ENCODE measurements around the gene MT1H. TPM values are rescaled to one million over a fixed set of nuclear protein-coding genes. Genes with fewer than 3 reads are reported as not detected.

Gene MT1H
- total RNA-seq (2022; extraction: Qiagen RNA extraction; ENCODE audit: low read depth): not detected in 5 replicates

DNA sequence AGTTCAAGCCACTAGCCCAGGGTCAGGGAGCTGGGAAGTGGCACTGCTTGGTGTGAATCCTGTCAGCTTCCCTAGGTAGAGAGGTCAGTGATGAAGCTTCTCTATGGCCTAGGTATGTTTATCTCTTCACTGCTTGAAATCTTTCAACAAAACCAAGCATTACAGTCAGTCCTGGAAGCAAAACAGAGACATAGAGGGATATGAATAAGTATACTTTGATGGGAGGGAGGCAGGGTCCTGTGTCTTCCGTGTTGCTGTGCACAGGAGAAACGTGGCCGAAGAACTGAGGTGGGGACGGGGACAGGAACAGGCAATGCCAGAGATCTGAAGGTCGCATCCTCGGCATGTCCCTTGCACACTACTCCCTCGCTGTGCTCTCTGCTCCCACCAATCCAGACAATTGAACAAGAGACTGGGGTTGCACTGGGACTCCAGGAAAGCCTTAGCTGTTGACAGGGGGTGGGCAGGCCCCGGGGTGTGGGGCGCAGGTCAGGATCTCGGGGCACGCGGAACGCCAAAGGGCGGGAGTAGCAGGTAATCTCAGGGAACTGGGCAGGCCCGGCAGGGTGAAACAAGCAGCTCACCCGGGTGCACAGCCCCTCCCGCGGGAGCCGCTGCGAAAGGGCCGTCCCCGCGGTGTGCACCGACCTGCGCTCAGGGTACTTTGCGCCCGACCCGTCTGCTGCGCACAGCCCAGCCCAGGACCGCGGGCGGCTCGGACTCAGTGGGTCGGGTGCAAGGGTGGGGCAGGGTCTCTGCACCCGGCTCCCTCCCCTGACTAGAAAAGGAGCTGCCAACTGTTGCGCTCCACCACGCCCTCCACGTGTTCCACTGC, at the start of gene MT1H:
MT1H (plus strand) TSS at position 810 of the 835 bp plus-strand sequence. CDS start 71 bp downstream, outside the sequence.

DNA sequence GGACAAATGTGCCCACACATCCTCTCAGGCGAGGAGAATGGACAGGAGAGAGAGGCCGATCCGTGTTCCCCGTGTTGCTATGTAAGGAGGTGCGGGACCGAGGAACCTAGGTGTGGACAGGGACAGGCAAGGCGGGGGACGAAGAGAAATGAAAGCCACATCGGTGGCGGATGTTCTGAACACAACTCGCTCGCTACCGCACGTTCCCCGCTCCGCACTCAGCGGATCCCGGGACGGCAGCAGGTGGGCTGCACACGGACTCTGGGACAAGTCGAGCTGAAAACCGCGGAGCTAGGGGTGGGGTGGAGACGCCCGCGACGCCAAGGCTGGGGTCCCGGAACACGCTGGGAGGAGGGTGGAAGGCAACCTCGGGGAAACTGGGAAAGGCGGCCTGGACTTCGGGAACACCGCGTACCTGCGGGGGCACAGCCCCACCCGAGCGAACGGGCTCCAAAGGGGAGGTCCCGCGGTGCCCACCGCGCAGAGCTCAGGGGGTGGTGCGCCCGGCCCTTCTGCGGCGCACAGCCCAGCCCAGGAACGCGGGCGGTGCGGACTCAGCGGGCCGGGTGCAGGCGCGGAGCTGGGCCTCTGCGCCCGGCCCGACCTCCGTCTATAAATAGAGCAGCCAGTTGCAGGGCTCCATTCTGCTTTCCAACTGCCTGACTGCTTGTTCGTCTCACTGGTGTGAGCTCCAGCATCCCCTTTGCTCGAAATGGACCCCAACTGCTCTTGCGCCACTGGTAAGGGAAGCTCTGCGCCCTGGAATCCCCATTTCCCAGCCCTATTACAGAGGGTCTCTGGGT, 44.3 kb upstream of the MT1H start, which contains the start of gene MT1E:
MT1E (plus strand) TSS at position 642 of the 803 bp plus-strand sequence; CDS start at position 713, 71 bp downstream.

DNA sequence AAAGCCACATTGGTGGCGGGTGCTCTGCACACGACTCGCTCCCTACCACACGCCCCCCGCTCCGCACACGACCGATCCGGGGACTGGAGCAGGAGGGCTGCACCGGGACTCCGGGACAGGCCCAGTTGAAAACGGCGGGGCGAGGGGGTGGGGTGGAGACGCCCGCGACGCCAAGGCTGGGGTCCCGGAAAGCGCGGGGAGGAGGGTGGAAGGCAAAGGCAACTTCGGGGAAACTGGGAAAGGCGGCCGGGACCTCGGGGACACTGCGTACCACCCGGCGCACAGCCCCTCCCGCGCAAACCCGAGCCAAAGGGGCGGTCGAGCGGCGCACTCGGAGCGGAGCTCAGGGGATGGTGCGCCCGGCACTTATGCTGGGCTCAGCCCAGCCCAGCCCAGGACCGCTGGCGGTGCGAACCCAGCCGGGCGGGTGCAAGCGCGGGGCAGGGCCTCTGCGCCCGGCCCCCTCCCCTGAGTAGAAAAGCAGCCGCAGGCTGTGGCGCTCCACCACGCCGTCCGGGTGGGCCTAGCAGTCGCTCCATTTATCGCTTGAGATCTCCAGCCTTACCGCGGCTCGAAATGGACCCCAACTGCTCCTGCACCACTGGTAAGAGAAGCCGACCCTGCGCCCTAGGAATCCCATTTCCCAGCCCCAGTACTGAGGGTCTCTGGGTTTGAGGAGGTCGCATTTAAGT, 37.3 kb upstream of the MT1H start, which contains the start of gene MT1M:
MT1M (plus strand) TSS at position 504 of the 692 bp plus-strand sequence; CDS start at position 577, 73 bp downstream.

DNA sequence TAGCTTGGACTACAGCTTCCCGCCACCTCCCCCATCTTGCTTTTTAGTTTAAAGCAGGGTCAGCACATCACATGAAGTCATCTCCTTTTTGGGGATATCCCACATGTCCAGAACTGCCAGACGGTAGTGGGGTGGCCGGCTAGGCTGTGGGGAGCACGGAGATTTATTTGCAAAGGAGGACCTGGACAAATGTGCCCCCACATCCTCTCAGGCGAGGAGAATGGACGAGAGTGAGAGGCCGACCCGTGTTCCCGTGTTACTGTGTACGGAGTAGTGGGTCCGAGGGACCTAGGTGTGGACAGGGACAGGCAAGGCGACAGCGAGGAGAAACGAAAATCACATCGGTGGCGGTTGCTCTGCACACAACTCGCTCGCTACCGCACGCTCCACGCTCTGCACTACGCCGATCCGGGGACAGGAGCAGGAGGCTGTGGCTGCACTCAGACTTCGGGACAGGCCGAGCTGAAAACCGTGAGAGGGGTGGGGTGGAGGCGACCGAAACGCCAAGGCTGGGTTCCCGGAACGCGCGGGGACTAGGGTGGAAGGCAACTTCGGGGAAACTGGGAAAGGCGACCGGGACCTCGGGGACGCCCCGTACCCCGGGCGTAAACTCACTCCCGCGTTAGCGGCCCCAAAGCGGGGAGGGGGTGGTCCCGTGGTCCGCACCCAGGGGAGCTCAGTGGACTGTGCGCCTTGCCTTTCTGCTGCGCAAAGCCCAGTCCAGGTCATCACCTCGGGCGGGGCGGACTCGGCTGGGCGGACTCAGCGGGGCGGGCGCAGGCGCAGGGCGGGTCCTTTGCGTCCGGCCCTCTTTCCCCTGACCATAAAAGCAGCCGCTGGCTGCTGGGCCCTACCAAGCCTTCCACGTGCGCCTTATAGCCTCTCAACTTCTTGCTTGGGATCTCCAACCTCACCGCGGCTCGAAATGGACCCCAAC, 31.5 kb upstream of the MT1H start, which contains the start of gene MT1A:
MT1A (plus strand) TSS at position 853 of the 937 bp plus-strand sequence; CDS start at position 926, 73 bp downstream.

DNA sequence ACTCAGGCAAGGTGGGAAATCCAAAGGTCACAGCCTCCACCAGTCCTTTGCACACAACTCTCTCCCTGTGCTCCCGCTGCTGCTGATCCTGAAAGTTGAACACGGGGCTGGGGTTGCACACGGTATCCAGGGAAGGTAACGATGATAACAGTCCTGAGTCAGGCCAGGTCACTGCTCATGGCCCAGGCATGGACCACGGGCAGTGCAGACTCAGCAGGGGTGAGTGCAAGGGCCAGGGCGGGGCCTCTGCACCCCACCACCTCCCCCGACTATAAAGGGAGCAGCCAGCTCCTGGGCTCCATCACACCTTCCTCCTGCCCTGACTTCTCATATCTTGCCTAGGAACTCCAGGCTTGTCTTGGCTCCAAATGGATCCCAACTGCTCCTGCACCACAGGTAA, 18.0 kb upstream of the MT1H start, which contains the start of gene MT1B:
MT1B (plus strand) TSS at position 301 of the 400 bp plus-strand sequence; CDS start at position 369, 68 bp downstream.

DNA sequence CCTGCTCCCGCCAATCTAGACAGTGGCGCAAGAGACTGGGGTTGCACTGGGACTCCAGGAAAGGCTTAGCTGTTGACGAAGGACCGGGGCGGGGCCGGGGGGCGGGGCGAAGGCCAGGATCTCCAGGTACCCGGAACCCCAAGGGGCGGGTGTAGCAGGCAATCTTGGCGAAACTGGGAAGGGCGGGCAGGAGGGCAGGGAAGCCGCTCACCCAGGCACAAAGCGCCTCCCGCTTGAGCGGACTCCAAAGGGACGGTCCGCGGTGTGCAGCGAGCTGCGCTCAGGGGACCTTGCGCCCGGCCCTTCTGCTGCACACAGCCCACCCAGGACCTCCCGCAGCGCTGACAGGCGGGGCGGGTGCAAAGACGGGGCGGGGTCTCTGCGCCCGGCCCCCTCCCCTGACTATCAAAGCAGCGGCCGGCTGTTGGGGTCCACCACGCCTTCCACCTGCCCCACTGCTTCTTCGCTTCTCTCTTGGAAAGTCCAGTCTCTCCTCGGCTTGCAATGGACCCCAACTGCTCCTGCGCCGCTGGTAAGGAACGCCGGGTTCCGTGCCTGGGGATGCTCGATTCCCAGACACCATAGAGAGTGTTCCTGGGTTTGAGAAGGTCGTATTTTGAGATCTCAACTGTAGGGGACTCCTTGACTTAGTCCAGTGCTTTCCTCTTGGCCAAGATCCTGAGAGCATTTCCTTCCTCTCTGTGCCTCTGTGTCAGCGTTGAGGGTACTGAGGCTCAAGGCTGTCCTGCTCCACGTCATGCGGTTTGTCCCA, 11.9 kb upstream of the MT1H start, which contains the start of gene MT1F:
MT1F (plus strand) TSS at position 405 of the 772 bp plus-strand sequence; CDS start at position 505, 100 bp downstream.

DNA sequence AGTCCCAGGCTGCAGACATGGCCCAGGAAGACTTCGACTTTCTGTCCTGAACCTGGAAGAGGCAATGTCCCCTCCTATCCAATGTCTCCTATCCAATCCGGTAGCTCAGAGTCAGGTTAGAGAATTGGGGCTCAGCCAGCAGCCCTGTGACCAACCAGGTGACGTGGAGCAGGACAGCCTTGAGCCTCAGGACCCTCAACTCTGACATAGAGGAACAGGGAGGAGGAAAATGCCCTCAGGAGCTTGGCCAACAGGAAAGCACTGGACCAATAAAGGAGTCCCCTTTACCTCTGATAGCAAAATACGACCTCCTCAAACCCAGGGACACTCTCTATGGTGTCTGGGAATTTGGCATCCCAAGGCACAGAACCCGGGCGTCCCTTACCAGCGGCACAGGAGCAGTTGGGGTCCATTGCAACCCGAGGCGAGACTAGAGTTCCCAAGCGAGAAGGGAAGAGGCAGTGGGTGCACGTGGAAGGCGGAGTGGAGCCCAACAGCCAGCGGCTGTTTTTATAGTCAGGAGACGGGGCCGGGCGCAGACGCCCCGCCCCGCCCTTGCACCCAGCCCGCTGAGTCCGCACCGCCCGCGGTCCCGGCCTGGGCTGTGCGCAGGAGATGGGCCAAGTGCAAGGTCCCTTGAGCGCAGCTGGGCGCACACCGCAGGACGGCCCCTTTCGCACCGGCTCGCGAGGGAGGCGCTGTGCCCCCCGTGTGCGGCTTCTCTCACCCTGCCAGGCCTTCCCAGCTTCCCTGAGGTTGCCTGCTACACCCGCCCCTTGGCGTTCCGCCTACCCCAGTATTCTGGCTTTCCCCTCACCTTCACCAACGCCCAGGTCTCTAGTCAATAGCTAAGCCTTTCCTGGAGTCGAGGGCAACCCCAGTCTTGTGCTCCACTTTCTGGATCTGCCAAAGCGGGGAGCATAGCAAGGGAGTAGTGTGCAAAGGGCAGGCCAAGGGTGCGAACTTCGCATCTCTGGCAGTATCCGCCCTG, 1.7 kb upstream of the MT1H start, which contains the start of gene MT1G:
MT1G (minus strand) TSS at position 485 of the 991 bp plus-strand sequence; CDS start at position 413, 72 bp downstream.

DNA sequence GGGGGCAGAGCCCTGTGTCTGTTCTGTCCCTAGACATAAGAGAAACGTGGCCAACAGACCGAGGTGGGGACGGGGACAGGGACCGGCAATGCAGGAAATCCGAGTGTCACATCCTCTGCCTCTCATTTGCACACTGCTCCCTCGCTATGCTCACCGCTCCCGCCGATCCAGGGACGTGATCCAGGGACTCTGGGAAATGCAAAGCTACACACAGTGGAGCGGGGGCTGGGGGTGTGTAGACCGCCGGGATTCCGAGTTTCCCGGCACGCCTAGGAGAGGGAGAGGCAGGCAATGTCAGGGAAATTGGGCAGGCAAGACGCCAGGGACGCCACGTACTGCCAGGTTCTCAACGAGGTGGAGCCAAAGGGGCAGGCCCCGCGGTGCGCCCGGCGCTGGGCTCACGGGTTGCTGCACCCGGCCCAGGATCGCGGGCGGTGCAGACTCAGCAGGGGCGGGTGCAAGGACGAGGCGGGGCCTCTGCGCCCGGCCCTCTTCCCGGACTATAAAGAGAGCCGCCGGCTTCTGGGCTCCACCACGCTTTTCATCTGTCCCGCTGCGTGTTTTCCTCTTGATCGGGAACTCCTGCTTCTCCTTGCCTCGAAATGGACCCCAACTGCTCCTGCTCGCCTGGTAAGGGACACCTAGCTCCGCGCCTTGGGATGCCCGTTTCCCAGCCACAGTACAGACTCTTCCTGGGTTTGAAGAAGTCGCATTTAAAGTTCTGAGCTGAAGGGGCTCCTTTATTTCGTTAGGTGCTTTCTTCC, 12.5 kb downstream of the MT1H start, which contains the start of gene MT1X:
MT1X (plus strand) TSS at position 532 of the 764 bp plus-strand sequence; CDS start at position 603, 71 bp downstream.

Other genes starting within 250 kb of the MT1H start
- 56.8 to 70.3 TPM (median 63.5 TPM) in 5 replicates for gene AMFR, start 244.3 kb upstream of the MT1H start, total RNA-seq (2022; extraction: Qiagen RNA extraction; ENCODE audit: low read depth)
- 96.5 to 120 TPM (median 112 TPM) in 5 replicates for gene NUDT21, start 218.5 kb upstream of the MT1H start, total RNA-seq (2022; extraction: Qiagen RNA extraction; ENCODE audit: low read depth)
- gene OGFOD1, start 218.3 kb upstream of the MT1H start, total RNA-seq (2022; extraction: Qiagen RNA extraction; ENCODE audit: low read depth): 68.7 to 103 TPM (median 78.3 TPM) in 5 replicates
- gene BBS2, start 149.8 kb upstream of the MT1H start, total RNA-seq (2022; extraction: Qiagen RNA extraction; ENCODE audit: low read depth): 17.8 to 26.2 TPM (median 24.4 TPM) in 5 replicates
- not detected in 5 replicates for gene MT4, start 104.7 kb upstream of the MT1H start, total RNA-seq (2022; extraction: Qiagen RNA extraction; ENCODE audit: low read depth)
- gene MT3, start 80.3 kb upstream of the MT1H start, total RNA-seq (2022; extraction: Qiagen RNA extraction; ENCODE audit: low read depth): 0.64 to 0.68 TPM in 2 of 5 replicates, not detected in the others
- gene MT2A, start 61.2 kb upstream of the MT1H start, total RNA-seq (2022; extraction: Qiagen RNA extraction; ENCODE audit: low read depth): 867 to 1,542 TPM (median 1,146 TPM) in 5 replicates
- 0.34 TPM in 1 of 5 replicates, not detected in the others for gene MT1E, start 44.0 kb upstream of the MT1H start, total RNA-seq (2022; extraction: Qiagen RNA extraction; ENCODE audit: low read depth)
- gene MT1M, start 37.2 kb upstream of the MT1H start, total RNA-seq (2022; extraction: Qiagen RNA extraction; ENCODE audit: low read depth): not detected in 5 replicates
- 16.3 to 25.0 TPM (median 19.6 TPM) in 5 replicates for gene MT1A, start 31.1 kb upstream of the MT1H start, total RNA-seq (2022; extraction: Qiagen RNA extraction; ENCODE audit: low read depth)
- gene MT1B, start 17.9 kb upstream of the MT1H start, total RNA-seq (2022; extraction: Qiagen RNA extraction; ENCODE audit: low read depth): not detected in 5 replicates
- gene MT1F, start 11.9 kb upstream of the MT1H start, total RNA-seq (2022; extraction: Qiagen RNA extraction; ENCODE audit: low read depth): 10.7 to 22.0 TPM (median 14.6 TPM) in 5 replicates
- not detected in 5 replicates for gene MT1G, start 1.7 kb upstream of the MT1H start, total RNA-seq (2022; extraction: Qiagen RNA extraction; ENCODE audit: low read depth)
- gene MT1X, start 12.7 kb downstream of the MT1H start, total RNA-seq (2022; extraction: Qiagen RNA extraction; ENCODE audit: low read depth): 269 to 464 TPM (median 369 TPM) in 5 replicates
- 85.7 to 112 TPM (median 105 TPM) in 5 replicates for gene NUP93, start 60.3 kb downstream of the MT1H start, total RNA-seq (2022; extraction: Qiagen RNA extraction; ENCODE audit: low read depth)
- gene SLC12A3, start 195.4 kb downstream of the MT1H start, total RNA-seq (2022; extraction: Qiagen RNA extraction; ENCODE audit: low read depth): not detected in 5 replicates